Activated T-cell treated with anti-CD3 and anti-CD28 coated beads for 48 hours (primary cell): ENCODE measurements around the gene FABP1.

Experiments
- DNase-seq: peaks from one replicate; pipeline ENCODE4 v3.0.0-alpha.2; 2020; ENCODE audit warnings: low read depth

Gene FABP1

DNA sequence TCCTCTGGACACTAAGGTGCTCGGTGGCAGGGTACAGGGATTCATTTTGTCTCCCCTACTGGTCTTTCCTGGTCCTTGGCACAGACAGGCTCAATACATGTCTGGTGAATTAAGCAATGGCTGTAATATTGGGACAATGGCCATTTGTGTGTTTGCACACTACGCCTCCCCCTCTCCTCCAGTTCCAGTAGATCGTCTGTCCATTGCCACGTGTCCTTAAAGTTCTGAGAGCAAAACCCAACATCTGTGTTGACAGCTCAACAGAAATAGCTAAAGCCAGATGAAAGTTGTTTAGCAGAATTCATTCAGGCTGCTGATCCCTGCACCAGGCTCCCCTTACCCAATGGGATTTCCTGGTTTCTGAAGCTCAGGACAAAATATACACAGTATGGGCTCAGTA is 9.0 kb upstream of the FABP1 start:
- DNase-seq, result no peak

DNA sequence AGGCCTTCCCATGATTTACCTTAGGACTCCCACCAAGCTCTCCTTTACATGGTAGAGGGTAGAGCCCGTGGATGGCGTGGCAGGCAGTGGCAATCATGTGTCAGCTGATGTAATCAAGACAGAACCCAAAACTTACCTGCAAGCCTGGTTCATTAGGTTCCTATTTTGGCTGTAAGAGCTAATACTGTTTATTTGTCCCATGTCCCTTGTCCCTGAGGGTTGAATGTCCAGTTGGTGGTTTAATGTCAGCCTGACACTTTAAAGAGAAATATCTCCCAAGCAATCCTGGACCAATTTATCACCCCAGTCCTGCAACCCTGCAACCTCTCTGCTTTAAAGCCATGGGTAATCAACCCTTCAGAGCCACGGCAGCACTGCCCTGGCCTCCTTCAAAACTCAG is 6.0 kb upstream of the FABP1 start:
- no peak for DNase-seq

DNA sequence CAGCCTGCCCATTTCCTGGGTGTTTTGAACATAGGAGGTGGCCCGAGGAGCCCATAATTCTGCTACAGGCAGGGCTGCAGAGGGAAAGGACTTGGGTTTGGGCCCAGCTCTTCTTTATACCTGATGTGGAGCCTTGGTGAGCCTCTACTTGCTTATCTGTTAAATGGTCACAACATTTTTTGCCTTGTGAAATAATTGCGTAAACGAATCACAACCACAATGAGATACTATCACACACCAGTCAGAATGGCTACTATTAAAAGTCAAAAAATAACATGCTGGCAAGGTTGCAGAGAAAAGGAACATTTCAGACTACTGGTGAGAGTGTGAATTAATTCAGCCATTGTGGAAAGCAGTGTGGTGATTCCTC is 4.1 kb upstream of the FABP1 start:
- no peak for DNase-seq

DNA sequence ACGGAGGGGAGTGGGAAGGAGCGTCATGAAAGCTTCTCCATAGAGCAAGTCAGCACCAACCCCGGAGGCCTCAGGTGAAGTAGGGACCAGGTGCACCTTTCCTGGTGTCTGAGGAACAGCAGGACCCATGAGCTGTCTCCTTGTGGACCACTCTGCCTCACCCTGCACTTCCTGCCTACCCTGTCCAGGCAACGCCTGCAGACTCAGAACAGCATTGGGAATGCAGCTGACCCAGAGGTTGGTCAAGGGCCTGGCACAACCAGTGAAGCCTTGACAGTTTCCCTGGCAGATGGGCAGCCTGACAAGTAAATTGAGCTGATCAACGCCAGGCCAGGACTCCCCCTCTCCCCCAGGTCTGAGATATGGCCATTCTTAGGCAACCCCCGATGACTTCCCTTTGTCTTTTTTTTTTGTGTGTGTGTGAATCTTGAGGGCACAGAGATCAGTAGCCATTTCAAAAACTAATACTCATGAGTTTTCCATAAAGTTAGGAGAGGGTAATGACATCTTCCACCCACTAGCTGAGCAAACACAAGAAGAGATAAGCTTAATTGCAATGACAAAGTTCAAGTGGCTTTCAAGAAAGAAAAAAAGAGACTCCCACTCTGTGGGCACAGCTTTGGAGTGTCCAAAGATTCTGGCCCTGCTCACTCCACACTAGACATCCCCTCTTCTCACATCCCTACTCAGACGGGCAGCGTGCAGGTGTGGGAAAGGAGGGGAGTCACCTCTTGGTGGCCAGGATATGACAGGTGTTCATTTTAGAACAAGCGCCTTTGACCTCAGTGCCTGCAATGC is 3.5 kb upstream of the FABP1 start:
- no peak for DNase-seq

DNA sequence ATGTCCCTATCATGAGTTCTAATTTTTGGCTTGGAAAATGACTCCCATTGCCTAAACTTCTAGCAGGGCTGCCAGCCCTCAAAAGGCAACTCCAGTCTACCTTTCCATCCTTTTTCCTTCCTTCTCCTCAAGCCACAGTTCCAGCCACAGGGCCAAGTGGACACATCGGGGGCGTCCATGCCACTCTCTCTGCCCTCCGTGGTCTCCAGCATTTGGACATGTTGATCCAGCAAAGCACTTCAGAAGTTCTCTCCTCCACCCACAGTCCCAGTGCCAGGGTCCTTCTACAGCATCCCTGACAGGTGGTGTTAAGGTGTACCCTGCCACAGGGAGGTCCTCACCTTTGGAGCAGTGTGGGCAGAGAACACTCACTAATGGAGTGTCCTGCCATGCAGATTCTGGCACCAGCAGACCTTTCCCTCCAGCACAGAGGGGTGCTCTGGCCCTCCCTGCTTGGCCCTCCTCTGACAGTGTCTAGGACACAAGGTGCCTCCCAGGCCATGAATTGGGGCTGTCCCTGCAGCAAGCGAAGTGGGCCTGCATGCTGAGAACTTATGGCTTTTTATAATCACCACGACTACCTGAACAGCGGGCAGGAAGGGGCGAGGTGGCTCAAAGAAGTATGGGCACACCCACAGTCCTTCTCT is 1.6 kb upstream of the FABP1 start:
- no peak for DNase-seq

DNA sequence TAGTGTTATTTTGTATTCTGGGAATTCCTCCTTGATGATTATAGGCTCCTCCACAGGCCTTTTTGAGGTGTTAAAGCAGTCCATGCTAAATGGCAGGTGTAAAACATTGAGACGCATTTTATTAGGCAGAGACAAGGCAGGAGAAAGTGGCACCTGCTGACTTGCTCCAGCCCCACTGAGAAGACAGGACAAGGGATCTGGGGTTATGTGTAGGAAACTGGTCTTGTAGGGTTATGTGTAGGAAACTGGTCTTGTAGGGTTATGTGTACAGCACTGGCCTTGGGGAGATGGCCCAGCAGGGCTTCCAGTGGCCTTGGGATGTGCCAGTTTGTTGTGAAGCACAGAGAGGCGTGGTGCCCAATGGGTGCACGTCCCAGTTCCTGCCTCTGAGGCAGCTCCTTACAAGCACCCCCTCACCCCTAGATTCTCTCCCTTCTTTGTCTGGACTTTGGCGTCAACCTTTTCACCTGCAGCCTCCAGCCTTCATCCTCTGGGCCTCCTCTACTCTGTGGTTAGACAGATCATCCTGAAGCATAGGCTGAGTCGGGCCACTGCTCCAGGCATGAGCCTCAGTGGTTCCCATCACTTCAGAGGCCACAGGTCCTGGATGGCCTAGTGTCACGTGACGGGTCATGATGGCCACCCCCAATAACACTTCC is 921 bp upstream of the FABP1 start:
- no peak for DNase-seq

DNA sequence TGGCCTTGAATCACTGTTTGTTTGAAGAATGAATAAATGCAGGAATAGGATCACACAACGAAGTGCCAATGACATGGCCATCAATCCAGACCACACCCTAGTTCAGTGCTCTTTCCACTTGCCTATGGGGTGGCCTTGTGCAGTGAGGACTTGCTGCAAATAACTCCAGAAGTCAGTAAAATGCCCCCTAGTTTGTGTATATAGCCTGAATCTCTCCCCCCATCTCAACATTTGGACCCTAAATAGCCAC is 299 bp downstream of the FABP1 start:
- no peak for DNase-seq

DNA sequence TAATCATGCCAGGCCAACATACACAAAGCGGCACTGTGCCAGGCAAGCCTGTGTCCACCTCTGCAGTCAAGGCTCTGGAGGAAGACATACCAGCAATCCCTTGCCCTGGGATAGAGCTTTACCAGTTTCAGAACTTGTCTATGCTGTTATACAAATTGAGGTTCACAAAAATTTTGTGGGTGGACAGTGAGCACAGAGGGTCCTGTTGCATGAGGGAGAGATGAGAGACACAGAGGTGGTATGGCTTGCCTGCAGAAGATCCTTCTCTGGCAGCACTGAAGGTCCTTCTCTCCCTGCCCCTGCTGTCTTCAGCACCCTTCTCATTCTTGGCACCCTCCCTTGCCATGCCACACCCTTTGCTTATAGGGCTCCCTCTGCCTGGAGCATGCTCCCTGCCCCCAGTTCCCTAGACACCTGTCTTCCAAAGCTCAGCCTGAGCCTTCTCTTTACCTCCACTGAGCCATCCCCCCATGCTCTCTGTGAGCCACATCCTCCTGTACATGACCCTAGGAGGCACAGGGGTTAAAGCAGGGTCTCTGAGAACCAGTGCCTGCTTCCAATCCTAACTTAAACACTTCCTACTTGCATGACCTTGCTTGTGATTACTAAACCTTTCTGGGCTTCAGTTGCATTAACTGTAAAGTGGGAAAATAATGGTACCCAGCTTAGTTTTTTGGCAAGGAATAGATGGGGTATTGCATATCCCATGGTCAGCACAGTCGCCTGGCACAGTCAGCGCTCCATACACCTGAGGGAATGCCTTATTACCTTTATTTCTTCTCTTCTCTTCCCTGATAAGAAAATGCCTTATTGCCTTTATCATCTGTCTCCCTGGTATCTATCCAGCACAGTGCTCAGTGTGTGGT is 857 bp downstream of the FABP1 start:
- DNase-seq, result no peak

DNA sequence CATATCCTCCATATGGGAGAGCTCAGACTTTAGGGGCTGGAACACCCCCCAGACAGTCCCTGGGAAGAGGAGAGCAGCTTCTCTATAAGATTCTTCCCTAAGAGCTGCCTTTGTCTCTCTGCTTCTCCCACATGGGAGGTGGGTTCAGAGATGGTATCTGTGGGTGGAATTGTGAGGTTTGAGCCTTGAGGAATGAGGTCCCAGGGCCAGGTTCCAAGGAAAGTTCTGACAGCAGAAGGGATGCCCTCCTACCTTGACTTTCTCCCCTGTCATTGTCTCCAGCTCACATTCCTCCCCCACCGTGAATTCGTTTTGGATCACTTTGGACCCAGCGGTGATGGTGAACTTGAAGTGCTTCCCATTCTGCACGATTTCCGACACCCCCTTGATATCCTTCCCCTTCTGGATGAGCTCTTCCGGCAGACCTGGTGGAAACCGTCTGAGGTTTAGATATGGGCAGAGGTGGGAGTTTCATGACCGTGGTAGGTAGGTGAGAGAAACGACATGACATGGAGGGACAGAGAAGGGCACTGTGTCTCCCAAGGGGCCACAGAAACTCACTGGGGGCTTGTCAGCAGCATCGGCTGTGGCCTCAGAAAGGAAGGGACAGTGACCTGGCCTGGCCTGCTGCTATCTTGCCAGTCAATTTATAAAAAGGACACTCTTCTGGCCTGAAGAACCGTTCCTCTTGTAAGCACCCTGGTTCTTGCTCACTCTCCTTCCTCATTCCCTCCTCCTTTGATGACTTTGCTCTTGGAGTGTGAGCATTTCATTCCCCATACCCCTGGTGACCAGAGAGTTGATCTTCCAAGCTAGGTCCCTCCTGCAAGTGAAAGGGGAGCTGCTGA is 1.7 kb downstream of the FABP1 start:
- DNase-seq, result no peak

DNA sequence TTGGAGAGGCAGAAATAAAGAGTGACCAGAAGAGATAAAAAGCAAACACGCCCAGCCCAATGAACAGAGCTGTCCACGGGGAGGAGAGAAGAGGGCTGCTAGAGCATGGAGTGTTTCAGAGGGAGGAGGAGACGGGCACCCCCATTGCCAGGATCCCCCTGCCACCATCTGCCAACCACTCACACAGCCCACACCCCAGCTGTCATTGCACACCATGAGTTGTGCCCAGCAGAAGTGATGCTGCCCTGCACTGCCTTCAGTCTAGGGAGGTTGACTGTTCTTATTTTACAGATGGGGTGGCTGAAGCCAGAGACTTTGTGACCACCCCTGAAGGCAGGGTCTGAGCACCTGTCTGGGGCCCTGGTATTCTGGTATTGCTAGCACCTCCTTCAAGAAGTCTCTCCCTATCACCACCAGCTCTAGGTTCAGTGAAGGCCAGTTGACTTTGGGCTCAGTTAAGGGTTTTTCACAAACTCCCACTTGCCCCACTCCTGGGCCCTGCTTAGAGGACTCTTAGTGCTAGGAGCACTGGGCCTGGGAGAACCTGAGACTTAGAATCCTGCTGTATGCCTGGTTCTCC is 2.4 kb downstream of the FABP1 start:
- DNase-seq, result no peak

DNA sequence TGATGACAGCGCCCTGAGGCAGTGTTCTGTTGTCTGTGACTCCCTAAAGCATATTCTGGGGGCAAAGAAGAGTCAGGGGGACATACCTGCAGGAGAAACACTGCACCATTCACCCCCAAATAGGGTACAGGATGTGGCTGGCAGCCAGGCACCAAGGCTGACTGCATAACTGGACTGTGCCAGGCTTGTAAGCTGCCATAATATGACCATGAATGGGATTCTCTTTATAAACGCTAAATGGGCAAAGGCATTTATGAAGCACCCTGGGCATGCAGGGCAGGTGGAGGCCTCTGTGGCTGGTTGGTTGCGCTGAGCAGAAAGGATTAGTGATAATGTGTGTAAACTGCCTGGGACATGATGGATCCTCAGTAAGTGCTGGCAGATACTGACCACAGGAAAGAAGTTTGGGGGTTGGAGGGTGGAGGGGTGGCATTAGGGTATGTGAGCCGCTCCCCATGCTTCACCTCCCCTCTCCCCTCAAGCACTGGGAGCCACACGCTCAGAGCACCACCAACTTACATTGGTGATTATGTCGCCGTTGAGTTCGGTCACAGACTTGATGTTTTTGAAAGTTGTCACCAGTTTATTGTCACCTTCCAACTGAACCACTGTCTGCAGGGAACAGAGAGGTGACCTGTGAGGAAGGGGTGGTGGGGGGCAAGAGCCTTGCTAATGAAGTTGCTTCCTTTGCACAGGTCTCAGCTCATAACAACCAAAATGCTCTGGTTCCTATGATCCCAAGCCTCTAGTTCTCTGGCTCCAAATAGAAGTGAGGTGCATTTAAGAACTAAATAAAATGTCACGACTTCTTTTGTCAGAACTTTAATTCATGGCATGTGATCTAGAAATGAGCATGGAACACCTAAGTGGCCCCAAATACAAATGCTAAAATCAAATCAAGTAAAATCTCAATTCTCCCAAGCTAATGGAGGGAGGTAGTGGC is 3.6 kb downstream of the FABP1 start:
- no peak for DNase-seq

DNA sequence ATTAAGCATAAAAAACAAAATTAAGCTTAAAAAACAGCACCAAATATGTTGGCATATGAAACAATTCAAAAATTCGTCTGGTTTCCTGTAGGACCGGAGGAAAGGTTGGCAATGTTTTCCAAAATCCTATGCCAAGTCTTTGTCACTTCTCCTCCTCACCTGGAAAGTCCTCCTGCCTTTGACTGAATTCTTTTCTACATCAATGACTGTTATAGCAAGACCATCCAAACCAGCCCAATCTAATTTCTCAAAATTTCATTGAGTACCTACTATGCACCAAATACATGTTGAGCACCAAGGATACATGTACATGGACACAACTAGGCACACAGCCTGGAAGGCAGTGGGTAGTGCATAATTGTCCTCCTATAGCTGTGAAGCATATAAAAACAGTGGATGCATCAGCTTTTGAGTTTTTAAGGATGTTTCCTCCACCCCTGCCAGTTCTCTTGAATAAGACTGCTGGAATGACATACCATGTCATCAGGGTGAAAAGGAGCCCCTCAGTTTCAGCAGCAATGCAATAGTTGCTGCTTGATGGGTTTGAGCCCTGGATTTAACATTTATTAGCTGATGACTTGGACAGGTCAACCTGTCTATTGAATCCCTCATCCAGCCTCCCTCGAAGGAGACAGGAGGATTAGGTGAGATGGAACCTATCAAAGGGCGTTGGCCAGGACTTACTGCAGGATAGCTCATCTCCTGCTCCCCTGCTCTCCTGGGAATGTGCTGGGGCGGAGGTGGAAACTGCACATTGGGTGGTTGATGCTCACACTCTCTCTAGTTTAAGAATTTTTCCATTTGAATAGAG is 4.5 kb downstream of the FABP1 start:
- no peak for DNase-seq

DNA sequence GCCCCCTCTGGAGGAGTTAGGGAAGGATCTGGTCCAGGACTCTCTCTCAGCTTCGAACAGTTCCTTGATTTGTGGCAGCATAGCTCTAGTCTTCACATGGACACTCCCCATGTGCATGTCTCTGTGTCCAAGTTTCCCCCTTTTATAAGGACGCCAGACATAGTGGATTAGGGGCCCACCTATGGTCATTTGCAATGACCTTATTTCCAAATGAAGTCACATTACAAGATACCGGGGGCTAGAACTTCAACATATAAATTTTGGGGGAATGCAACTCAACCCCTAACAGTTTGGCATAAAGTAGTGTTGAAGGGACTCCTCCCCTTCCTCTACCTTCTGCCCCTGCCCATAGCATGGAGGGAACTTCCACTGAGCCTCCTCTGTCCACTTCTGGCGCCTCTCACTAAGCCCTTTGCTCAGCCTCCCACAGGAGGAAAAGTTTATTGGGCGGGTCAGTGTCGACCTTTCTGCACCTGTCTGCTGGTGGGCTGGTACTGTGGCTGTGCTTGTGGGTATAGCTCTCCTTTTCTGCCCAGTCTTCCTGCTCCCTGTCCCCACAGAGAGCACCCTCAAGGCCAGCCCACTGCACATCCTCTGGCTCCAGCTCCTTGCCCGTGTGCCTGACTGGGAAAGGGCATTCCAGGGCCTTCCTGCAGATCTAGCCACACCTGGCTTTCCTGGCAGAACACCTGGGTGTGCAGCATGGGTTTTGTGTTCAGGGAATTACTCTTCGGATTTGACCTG is 5.5 kb downstream of the FABP1 start:
- DNase-seq, result no peak

DNA sequence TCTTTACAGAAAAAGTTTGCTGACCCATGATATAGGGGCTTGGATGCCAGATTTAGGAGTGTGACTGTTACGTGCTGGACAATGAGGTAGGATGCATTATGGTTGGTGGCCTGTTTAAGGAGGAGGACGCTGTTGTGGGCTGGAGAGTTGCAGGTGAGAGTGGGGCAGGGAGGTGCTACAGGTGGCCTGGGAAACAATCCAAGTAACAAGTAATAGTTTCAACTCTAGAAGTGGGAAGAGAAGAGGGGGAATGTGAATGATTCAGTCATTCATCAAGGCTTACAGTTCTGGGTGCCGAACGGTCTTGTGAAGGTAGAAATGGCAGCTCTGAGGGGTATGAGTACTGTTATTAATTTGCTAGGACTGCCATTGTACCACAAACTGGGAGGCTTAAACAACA is 6.2 kb downstream of the FABP1 start:
- no peak for DNase-seq

DNA sequence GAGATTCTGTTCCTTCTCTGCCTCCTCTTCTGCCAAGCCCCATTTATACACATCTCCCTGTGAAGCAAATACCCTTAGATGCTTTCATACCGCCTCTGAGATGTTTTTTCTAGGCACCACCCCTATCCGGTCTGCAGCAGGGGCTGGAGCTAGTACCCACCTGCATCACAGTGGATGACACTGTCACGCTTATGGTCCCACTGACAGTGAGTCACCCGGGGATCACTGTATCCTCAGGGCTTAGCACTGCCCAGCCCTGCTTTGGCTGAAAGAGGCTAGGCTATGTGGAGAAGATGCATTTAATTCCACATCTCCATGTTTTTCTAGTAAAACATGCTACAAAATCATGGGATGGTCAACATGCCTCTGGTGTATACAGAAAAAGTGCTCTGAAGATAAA is 9.9 kb downstream of the FABP1 start:
- DNase-seq, result no peak

DNA sequence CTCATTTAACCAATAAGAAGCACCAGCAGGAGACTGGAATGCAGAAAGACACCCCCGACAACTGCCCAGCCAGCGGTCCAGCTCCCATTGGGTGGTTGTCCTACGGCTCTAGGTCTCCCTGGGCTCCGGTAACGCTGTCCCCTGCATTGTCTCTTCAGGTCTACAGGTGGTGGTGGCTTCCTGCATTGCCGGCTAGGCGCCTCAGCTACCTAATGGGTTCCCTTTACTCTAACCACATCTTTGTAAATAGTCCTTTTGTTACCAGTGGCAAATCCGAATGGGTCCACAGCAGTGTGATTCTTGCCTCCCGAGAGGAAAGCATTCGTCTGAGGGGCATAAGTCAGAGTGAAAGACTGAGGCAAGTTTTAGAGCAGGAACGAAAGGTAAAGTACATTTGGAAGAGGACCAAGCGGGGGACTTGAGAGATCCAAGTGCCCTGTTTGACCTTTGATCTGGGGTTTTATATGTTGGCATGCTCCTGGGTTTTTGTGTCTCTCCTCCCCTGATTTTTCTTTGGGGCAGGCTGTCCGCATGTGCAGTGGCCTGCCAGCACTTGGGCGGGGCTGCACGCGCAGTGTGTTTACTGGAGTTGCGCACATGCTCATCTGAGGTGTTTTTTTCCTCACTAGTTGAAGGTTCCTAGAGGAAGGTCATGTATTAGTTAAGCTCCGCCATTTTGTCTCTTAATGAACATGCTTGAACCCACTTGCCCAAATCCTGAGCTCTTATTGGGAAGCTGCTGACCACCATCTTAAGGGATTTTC is 11.0 kb downstream of the FABP1 start:
- DNase-seq, result no peak

DNA sequence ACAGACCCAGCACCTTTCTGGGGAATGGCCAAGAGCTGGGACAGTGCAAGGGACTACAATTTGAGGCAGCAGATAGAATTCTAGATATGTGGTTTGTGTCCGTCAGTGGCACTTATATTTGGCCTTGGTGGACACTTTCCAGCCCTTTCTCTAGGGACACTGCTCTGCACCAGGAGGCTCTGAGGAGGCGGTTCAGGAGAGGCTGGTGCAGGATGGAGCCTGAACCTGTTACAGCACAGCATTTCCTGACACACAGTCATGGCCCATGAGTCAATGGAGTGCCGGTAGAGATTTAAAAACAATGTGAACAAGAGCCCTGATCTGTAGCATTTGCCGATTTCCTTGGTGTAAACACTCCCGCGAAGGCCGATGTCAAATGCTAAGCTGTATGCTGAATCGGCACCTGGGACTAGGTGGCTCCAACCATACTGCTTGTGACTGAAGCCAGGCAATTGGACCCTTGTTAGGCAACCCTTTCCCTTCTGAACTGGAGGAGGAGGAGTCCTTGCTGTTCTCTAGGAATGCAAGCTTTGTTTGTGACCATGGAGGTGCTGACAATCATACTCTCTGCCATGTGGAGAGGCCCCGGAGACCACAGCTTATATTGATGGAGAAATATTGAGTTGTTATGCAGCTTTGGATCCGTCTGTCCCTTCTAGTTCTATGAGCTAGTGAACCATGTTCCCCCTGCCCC is 11.9 kb downstream of the FABP1 start:
- DNase-seq, result no peak
